ENCODE results near the gene SUCLG1. TPM values are rescaled to one million over a fixed set of nuclear protein-coding genes. Genes with fewer than 3 reads are reported as not detected.

Gene SUCLG1
- total and polyA plus RNA-seq, 2 of the 8 experiments (the other 6 are each of a cell fraction or from before 2014, with no cell fraction given), result 19.9 to 40.0 TPM

DNA sequence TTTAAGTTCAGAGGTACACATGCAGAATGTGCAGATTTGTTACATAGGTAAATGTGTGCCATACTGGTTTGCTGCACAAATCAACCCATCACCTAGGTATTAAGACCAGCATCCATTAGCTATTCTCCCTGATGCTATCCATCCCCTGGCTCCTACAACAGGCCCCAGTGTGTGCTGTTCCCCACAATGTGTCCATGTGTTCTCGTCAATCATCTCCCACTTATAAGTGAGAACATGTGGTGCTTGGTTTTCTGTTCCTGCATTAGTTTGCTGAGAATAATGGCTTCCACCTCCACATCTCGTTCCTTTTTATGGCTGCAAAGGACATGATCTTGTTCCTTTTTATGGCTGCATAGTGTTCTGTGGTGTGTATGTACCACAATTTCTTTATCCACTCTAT is 75.8 kb downstream of the SUCLG1 start:
- Histone ChIP-seq H4K8ac (ENCODE audit: extremely low read depth, insufficient read depth, low read length) (no peak overlapping the region), H3K23me2 (ENCODE audit: low read depth, low read length) (no peaks in the 10 kb centered on the region; the same call in 1 of the 2 replicates), H3K79me1 (ENCODE audit: low read depth, low read length) (no peaks in the 10 kb centered on the region), H3K27me3 (replicated peaks in 1 of 4; ENCODE audit: control insufficient read depth in 3 of 4, extremely low read depth in 1 of 4, insufficient read depth in 3 of 4, low read length in 3 of 4) (no peaks in the 10 kb centered on the region), H3K4me1 (replicated peaks in 1 of 4; ENCODE audit: control insufficient read depth in 3 of 4, insufficient read depth in 4 of 4, low read length in 3 of 4) (peaks cover 0 to 3% (median 0%) of the 10 kb centered on the region in 4 experiments; a peak in 1 of 7 replicates), H3K36me3 (ENCODE audit: control insufficient read depth in 2 of 4, insufficient read depth in 4 of 4, low read length in 3 of 4) (no peaks in the 10 kb centered on the region), H3K9ac (replicated peaks in 1 of 4; ENCODE audit: extremely low read depth in 1 of 4, low read depth in 3 of 4, low read length in 3 of 4) (no peak overlapping the region), H4K5ac (ENCODE audit: insufficient read length, low read depth, low read length) (no peak overlapping the region), H3K18ac (ENCODE audit: extremely low read depth, low read length) (no peak overlapping the region), H3K23ac (ENCODE audit: insufficient read length) (no peak overlapping the region), H3K4me3 (ENCODE audit: extremely low read depth in 1 of 4, insufficient read depth in 2 of 4, low read depth in 3 of 4, low read length in 4 of 4) (no peak overlapping the region), H2AK5ac (ENCODE audit: low read depth, low read length) (no peak overlapping the region), H3K56ac (replicated peaks; ENCODE audit: insufficient read length, low read depth, low read length) (no peak overlapping the region), H2BK20ac (ENCODE audit: low read length) (no peak overlapping the region), H2BK15ac (ENCODE audit: low read length) (no peak overlapping the region), H3K14ac (ENCODE audit: insufficient read length) (no peak overlapping the region), H4K20me1 (replicated peaks in 1 of 2; ENCODE audit: control insufficient read depth in 1 of 2, insufficient read depth in 2 of 2, low read length in 2 of 2) (no peaks in the 10 kb centered on the region), H2BK5ac (ENCODE audit: low read depth, low read length) (no peak overlapping the region), H2AFZ (ENCODE audit: low read length) (no peak overlapping the region), H4K91ac (replicated peaks; ENCODE audit: insufficient read length, low read length) (no peak overlapping the region), H3K4ac (replicated peaks; ENCODE audit: insufficient read length, low read depth, low read length) (no peak overlapping the region), H3K27ac (ENCODE audit: low read depth, low read length) (no peak overlapping the region), H3K4me2 (ENCODE audit: insufficient read depth in 1 of 2, low read depth in 2 of 2, low read length in 2 of 2) (no peak overlapping the region), H2BK120ac (replicated peaks; ENCODE audit: low read depth, low read length) (no peak overlapping the region), H3K9me3 (ENCODE audit: insufficient read depth in 2 of 2, low read depth in 1 of 2, low read length in 1 of 2) (no peaks in the 10 kb centered on the region), H2BK12ac (ENCODE audit: low read depth, low read length) (no peak overlapping the region), H3K79me2 (ENCODE audit: control insufficient read depth in 1 of 2, insufficient read depth in 2 of 2, low read length in 2 of 2) (no peaks in the 10 kb centered on the region)
- FAIRE-seq (no peak), DNase-seq (ENCODE audit: low read depth in 1 of 2, low spot score in 2 of 2) (no peak)
- 86% methylated on average over 2 of the region's 2 CpGs; no CpG with 5 or more reads in 1 of the 2 experiments for WGBS, 2 experiments (ENCODE audit: extremely low coverage in 1 of 2, insufficient coverage in 1 of 2, insufficient read length in 1 of 2, insufficient replicate concordance in 2 of 2, low coverage in 1 of 2, low lambda C conversion rate in 2 of 2, missing lambda C conversion rate in 1 of 2)
- ChIA-PET POLR2A (ENCODE audit: partially characterized antibody) (no interaction called here), CTCF (ENCODE audit: partially characterized antibody) (interaction anchor here (0.6 kb wide), 1 partner anchor 27 kb away, joined by 4 read pairs; no protein-coding TSS in a partner anchor)
- no peak for TF ChIP-seq TCF12 (IDR thresholded peaks at IDR 0.05; ENCODE audit: low read depth, low read length)
- no peak for TF ChIP-seq CREB1 (IDR thresholded peaks at IDR 0.05)
- no peak for TF ChIP-seq SUZ12 (IDR thresholded peaks at IDR 0.05; ENCODE audit: low read length)
- TF ChIP-seq USF2 (IDR thresholded peaks at IDR 0.05; ENCODE audit: low read length), result no peak
- TF ChIP-seq SP2 (IDR thresholded peaks at IDR 0.05; ENCODE audit: low read length), result no peak
- no peak for TF ChIP-seq RXRA (IDR thresholded peaks at IDR 0.05; ENCODE audit: insufficient read depth, low read depth, low read length)
- no peak for TF ChIP-seq SIRT6 (IDR thresholded peaks at IDR 0.05; ENCODE audit: low read length)
- no peak for TF ChIP-seq GTF2F1 (IDR thresholded peaks at IDR 0.05; ENCODE audit: borderline replicate concordance, low read depth, low read length)
- TF ChIP-seq RAD21 (IDR thresholded peaks at IDR 0.05 in 1 of 2, conservative IDR thresholded peaks at IDR 0.05 in 1 of 2; ENCODE audit: low read depth in 2 of 2, low read length in 2 of 2), result no peak
- TF ChIP-seq NANOG (IDR thresholded peaks at IDR 0.05; ENCODE audit: insufficient read depth, low read depth, low read length, poor library complexity, severe bottlenecking), result no peak
- no peak for TF ChIP-seq SAP30 (IDR thresholded peaks at IDR 0.05; ENCODE audit: insufficient read depth, insufficient replicate concordance, low read length)

Measured in H1 (cell line).